Adrenal gland (tissue), 5 donors: ENCODE results near the gene JAM2.

Experiments
- POLR2A ChIP-seq, 2 donors: fragments of 450-650 bp; IDR thresholded peaks; one replicate each; pipeline ENCODE4 v1.6.1; 2017; ENCODE audit warnings: antibody characterized with exemption in 2 of 2, mild to moderate bottlenecking in 2 of 2, moderate library complexity in 1 of 2
- TF ChIP-seq, protein P1 (sequence below), 6 experiments: fragments of 450-650 bp in 4 of 6; fragments of 200-600 bp in 2 of 6; sonication (generic) in 1 of 6; IDR thresholded peaks; 1 replicate in 5 of 6; 2 replicates in 1 of 6; pipeline versions ENCODE4 v1.5.1 to v1.8.0; 2016 to 2021; ENCODE audit warnings: antibody characterized with exemption in 6 of 6, mild to moderate bottlenecking in 2 of 6, moderate library complexity in 1 of 6
- donor health status: DM: no; HTN: no; CAD: no.

GRCh38 chr21:25710550-25710949, 71.5 kb downstream of the JAM2 start:
- TF ChIP-seq, protein P1, sequence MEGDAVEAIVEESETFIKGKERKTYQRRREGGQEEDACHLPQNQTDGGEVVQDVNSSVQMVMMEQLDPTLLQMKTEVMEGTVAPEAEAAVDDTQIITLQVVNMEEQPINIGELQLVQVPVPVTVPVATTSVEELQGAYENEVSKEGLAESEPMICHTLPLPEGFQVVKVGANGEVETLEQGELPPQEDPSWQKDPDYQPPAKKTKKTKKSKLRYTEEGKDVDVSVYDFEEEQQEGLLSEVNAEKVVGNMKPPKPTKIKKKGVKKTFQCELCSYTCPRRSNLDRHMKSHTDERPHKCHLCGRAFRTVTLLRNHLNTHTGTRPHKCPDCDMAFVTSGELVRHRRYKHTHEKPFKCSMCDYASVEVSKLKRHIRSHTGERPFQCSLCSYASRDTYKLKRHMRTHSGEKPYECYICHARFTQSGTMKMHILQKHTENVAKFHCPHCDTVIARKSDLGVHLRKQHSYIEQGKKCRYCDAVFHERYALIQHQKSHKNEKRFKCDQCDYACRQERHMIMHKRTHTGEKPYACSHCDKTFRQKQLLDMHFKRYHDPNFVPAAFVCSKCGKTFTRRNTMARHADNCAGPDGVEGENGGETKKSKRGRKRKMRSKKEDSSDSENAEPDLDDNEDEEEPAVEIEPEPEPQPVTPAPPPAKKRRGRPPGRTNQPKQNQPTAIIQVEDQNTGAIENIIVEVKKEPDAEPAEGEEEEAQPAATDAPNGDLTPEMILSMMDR (IDR thresholded peaks at IDR 0.05) = no peak
- no peak for TF ChIP-seq POLR2A (IDR thresholded peaks at IDR 0.05)
